Calu3 (cell line): Measurements from ENCODE around the gene SNX32. TPM values are rescaled to one million over a fixed set of nuclear protein-coding genes. Genes with fewer than 3 reads are reported as not detected.
A peak's percentile ranks its signal among the peaks of the same experiment; 100 is the strongest.

Experiments
- BruUV-seq: library from RNA; stranded (reverse); fragments of 400-500 nt; replicated peaks from 2 replicates; lab custom pipeline; 2021; lab: Mats Ljungman, UMichigan
- CTCF ChIA-PET: fragments of 300-600 bp; sonication (Branson Sonifier 250); formaldehyde crosslinking; loops from one replicate; lab custom pipeline; 2022; ENCODE audit warnings: antibody characterized with exemption; lab: Charles Lee
- DNase-seq: peaks from one replicate; pipeline ENCODE4 v3.0.0; 2022
- H3K27ac Mint-ChIP-seq: one replicate; pipeline ENCODE4 v1.8.0; 2022; ENCODE audit warnings: mixed read lengths; ENCODE audit not compliant: unreplicated experiment
- H3K27me3 Mint-ChIP-seq: one replicate; pipeline ENCODE4 v1.8.0; 2022; ENCODE audit warnings: mixed read lengths; ENCODE audit not compliant: unreplicated experiment
- H3K36me3 Mint-ChIP-seq: one replicate; pipeline ENCODE4 v1.8.0; 2022; ENCODE audit warnings: mild to moderate bottlenecking, moderate library complexity, mixed read lengths; ENCODE audit not compliant: insufficient read depth, unreplicated experiment
- H3K4me1 Mint-ChIP-seq: one replicate; pipeline ENCODE4 v1.8.0; 2022; ENCODE audit warnings: mild to moderate bottlenecking, low read depth, mixed read lengths; ENCODE audit not compliant: unreplicated experiment
- H3K4me3 Mint-ChIP-seq: one replicate; pipeline ENCODE4 v1.8.0; 2022; ENCODE audit warnings: mild to moderate bottlenecking, low read depth, moderate library complexity, mixed read lengths; ENCODE audit not compliant: unreplicated experiment
- H3K9me3 Mint-ChIP-seq: one replicate; pipeline ENCODE4 v1.8.0; 2022; ENCODE audit warnings: low read depth, mixed read lengths; ENCODE audit not compliant: unreplicated experiment
- intact Hi-C: fragments of 100-400 bp; cut with micrococcal nuclease; formaldehyde crosslinking; loops from one replicate; pipeline ENCODE4 v1.10.0; 2022; ENCODE audit not compliant: unreplicated experiment
- total RNA-seq: library from RNA; stranded (reverse); gene quantifications from 2 replicates; pipeline ENCODE4 v1.2.3, GENCODE V29; 2022
- TF ChIP-seq, protein P1 (sequence below): fragments of 200-600 bp; IDR thresholded peaks from one replicate; pipeline ENCODE4 v1.8.0; 2022; ENCODE audit warnings: antibody characterized with exemption; ENCODE audit not compliant: unreplicated experiment

The SNX32 gene
- total RNA-seq, 1 experiment from 2014 or later, result not detected

DNA sequence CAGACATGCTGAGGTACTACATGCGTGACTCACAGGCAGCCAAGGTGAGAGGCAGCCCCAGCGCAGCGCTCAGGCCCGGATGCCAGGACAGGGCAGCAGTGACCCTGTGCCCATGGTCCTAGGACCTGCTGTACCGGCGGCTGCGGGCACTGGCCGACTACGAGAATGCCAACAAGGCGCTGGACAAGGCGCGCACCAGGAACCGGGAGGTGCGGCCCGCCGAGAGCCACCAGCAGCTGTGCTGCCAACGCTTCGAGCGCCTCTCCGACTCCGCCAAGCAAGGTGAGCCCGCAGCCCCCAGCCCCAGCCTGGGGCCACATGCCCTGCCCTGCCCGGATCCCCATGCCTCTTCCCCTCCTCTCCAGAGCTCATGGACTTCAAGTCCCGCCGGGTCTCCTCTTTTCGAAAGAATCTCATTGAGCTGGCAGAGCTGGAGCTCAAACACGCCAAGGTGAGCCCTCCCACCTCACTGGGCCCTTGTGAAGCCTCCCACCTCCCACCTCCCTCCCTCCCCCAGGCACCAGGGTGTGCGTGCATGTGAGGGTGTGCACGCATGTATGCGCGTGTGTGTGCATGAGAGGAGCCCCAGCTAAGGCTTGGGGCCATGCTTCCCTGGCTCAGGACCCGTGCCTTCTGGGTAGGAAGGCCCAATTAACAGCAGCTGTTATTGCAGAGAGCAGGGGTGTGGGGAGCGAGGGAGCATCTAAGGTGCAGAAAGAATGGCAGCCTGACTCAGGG, 18.9 kb downstream of the SNX32 start:
- Mint-ChIP-seq H3K4me1 (peaks cover 31% of the 10 kb centered on the region), H3K9me3 (no peaks in the 10 kb centered on the region), H3K4me3 (no peak overlapping the region), H3K27me3 (no peaks in the 10 kb centered on the region), H3K27ac (peak overlapping the region; percentile 79), H3K36me3 (peaks cover 93% of the 10 kb centered on the region)
- DNase-seq, result no peak
- intact Hi-C loops, result no loop called here
- BruUV-seq, result no TSS peak
- CTCF ChIA-PET, result interaction anchor here (0.6 to 1.0 kb wide), 3 partner anchors 38 to 714 kb away, joined by 3 to 4 read pairs (median 3); partner anchors contain the start of gene CCDC85B
- TF ChIP-seq, protein P1, sequence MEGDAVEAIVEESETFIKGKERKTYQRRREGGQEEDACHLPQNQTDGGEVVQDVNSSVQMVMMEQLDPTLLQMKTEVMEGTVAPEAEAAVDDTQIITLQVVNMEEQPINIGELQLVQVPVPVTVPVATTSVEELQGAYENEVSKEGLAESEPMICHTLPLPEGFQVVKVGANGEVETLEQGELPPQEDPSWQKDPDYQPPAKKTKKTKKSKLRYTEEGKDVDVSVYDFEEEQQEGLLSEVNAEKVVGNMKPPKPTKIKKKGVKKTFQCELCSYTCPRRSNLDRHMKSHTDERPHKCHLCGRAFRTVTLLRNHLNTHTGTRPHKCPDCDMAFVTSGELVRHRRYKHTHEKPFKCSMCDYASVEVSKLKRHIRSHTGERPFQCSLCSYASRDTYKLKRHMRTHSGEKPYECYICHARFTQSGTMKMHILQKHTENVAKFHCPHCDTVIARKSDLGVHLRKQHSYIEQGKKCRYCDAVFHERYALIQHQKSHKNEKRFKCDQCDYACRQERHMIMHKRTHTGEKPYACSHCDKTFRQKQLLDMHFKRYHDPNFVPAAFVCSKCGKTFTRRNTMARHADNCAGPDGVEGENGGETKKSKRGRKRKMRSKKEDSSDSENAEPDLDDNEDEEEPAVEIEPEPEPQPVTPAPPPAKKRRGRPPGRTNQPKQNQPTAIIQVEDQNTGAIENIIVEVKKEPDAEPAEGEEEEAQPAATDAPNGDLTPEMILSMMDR, result no peak

DNA sequence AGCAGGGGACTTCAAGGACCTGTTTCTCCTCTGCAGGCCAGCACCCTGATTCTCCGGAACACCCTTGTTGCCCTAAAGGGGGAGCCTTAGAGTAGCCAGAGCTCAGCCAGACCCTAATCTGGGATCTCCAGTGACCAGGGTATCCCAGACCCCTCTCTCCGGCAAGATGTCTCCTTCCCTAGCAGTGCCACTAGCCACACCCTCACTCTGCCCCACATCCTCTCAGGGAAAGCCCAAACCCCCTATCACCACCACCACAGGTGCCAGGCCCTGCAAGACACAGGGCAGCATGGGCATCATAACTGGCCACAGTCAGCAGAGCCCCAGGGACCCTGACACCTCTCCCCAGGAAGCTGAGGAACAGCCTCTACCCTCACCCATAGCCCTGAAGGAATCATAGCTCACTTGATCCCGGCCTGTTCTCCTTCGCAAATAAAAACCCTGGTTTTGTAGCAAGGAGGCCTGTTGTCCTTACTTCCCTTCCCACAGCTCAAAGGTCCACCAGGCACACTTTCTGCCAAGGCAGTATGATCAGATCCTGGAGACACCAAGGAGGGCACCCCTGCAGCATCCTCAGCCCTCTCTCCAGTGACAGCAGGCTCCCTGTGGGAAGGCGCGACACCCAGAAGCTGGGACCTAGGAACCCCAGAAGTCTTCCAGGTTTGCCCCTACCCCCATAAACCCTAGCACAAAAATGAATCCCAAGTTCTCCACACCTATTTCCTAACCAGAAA, 19.6 kb downstream of the SNX32 start:
- peaks cover 33% of the 10 kb centered on the region for H3K4me1 Mint-ChIP-seq

DNA sequence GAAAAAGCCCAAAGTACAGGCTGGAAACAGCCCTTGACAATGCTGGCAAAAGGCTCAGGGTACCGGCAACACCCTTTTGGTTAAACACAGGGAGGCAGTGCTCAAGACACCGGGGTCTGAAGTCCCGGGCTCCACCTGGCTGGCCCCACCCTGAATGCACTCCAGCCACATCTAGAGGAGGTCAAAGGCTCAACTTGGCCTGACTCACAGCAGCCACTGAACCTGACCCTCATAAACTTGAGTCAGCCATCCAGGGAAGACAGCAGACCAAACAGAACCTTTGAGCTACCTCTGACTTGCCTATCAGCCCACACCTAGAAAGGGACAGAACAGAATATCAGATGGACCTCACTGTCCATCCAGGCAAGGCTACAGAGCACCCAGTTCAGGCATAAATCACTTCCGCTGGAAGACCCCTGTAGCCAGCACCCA, 20.4 kb downstream of the SNX32 start:
- H3K4me1 Mint-ChIP-seq, result peaks cover 38% of the 10 kb centered on the region
- BruUV-seq, result no TSS peak
- peaks cover 99% of the 10 kb centered on the region for H3K36me3 Mint-ChIP-seq
- intact Hi-C loops, result no loop called here
- DNase-seq, result no peak
- H3K27me3 Mint-ChIP-seq, result no peaks in the 10 kb centered on the region
- TF ChIP-seq, protein P1, result no peak
- H3K4me3 Mint-ChIP-seq, result peak overlapping the region; percentile 84
- CTCF ChIA-PET, result interaction anchor here (0.6 kb wide), 2 partner anchors 12 to 604 kb away, joined by 5 to 10 read pairs; no protein-coding TSS in a partner anchor
- H3K9me3 Mint-ChIP-seq, result no peaks in the 10 kb centered on the region
- peak overlapping the region; percentile 79 for H3K27ac Mint-ChIP-seq

More for the DNA sequence above, 19.6 kb downstream of the SNX32 start:
- H3K27ac Mint-ChIP-seq, result peak overlapping the region; percentile 79
- CTCF ChIA-PET, result interaction anchor here (0.7 to 1.0 kb wide), 2 partner anchors 37 to 713 kb away, joined by 3 read pairs; partner anchors contain the start of gene CCDC85B
- H3K36me3 Mint-ChIP-seq, result peaks cover 97% of the 10 kb centered on the region
- TF ChIP-seq, protein P1, result no peak
- no TSS peak for BruUV-seq
- H3K9me3 Mint-ChIP-seq, result no peaks in the 10 kb centered on the region
- H3K27me3 Mint-ChIP-seq, result no peaks in the 10 kb centered on the region
- intact Hi-C loops, result no loop called here
- H3K4me3 Mint-ChIP-seq, result no peak overlapping the region
- DNase-seq, result no peak
